ENCODE measurements around the gene CD19. TPM values are rescaled to one million over a fixed set of nuclear protein-coding genes. Genes with fewer than 3 reads are reported as not detected.

The CD19 gene
- total RNA-seq, 2 donors from 2014 or later, result 2.1 TPM; not detected in 1

DNA sequence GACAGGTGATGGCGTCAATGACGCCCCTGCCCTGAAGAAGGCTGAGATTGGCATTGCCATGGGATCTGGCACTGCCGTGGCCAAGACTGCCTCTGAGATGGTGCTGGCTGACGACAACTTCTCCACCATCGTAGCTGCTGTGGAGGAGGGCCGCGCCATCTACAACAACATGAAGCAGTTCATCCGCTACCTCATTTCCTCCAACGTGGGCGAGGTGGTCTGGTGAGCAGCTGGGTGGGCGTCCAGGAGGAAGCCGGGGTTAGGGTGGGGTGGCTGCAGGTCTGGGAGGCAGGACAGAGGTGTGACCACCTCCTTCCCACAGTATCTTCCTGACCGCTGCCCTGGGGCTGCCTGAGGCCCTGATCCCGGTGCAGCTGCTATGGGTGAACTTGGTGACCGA, 29.9 kb upstream of the CD19 start:
- H3K9me3 Mint-ChIP-seq, result no peaks in the 10 kb centered on the region
- no peak for ATAC-seq (replicated peaks)

GRCh38 chr16:28902909-28903308, 28.9 kb upstream of the CD19 start:
- H3K36me3 Mint-ChIP-seq (ENCODE audit: low read depth), result no peaks in the 10 kb centered on the region
- H3K27ac Mint-ChIP-seq, result no peak overlapping the region
- H3K4me3 Mint-ChIP-seq, result no peak overlapping the region
- peak; percentile 27 for ATAC-seq (replicated peaks)
- H3K27me3 Mint-ChIP-seq, result no peaks in the 10 kb centered on the region
- H3K4me1 Mint-ChIP-seq, result no peaks in the 10 kb centered on the region
- no peaks in the 10 kb centered on the region for H3K9me3 Mint-ChIP-seq

More for the DNA sequence above, 29.9 kb upstream of the CD19 start:
- no peak overlapping the region for H3K27ac Mint-ChIP-seq
- no peaks in the 10 kb centered on the region for H3K4me1 Mint-ChIP-seq
- no peak overlapping the region for H3K4me3 Mint-ChIP-seq
- no peaks in the 10 kb centered on the region for H3K36me3 Mint-ChIP-seq (ENCODE audit: low read depth)
- H3K27me3 Mint-ChIP-seq, result no peaks in the 10 kb centered on the region

DNA sequence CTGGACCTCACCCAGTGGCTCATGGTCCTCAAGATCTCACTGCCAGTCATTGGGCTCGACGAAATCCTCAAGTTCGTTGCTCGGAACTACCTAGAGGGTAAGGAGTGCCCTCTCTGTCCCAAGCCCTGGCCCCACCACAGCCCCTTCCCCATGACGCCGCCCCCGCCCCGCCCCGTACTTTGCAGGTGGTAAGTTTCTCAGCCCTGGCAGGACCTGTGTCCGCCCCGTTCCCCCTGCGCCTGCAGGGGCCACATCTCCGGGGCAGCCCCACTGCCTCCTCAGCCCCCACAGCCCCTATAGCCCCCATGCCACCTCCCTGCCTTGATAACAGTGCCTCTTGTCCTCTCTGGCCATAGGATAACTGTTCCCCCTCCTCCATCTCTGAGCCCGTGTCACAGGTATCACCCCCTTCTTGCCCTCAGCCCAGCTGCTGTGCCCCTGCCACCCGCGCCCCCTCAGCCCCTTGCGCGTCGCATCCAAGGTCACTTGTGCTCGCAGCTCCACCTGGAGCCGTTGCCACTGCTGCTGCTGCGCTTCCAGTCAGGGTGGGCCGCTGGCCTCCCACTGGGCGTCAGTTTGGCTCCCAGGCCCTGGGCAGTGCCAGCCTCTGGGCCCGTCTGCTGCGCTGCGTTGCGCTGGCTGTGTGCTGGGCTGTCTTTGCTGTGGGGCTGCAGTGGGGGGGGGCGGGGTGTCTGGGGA, 28.3 kb upstream of the CD19 start:
- H3K9me3 Mint-ChIP-seq, result no peaks in the 10 kb centered on the region
- no peak overlapping the region for H3K4me3 Mint-ChIP-seq
- H3K36me3 Mint-ChIP-seq (ENCODE audit: low read depth), result no peaks in the 10 kb centered on the region
- no peaks in the 10 kb centered on the region for H3K4me1 Mint-ChIP-seq
- no peak for ATAC-seq (replicated peaks)
- no peaks in the 10 kb centered on the region for H3K27me3 Mint-ChIP-seq
- H3K27ac Mint-ChIP-seq, result no peak overlapping the region

DNA sequence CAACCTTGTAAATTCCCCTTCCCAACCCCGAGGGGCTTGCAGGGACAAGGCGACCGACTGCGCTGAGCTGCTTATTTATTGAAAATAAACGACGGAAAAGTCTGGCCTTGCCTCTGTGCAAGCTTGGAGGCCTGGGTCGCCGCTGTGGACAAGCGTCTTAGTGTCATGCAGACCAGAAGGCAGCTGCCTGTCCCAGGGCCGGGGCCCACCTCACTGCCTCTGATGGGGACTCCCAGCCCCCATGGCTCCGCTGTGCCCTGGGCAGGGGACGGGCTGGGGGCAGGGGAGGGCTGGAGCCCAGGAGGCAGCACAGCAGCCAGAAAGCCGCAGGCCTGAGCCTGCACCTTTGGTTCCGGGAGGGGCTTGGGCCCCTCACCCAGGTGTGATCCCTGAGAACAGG, 27.4 kb upstream of the CD19 start:
- Mint-ChIP-seq H3K4me1 (no peaks in the 10 kb centered on the region), H3K4me3 (no peak overlapping the region), H3K27ac (no peak overlapping the region), H3K36me3 (ENCODE audit: low read depth) (no peaks in the 10 kb centered on the region), H3K27me3 (no peaks in the 10 kb centered on the region), H3K9me3 (no peaks in the 10 kb centered on the region)
- ATAC-seq (replicated peaks), result no peak

DNA sequence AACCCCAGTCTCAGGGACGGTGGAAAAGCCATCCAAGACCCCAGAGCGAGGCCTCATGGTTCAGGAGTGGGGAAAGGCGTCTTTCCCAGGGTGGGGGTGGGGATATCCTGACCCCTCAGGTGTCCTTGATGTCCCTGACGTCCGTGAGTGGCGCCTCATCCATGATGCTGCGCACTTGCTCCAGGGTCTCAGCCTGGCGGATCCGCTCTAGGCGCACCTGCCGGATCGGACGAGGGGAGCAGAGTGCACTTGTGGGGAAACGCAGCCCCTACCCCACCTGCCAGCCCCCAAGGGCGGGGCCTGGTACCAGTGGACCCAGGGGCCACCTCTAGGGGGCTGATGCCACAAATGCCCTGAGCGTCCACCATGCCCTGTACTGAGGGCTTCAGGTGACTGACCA, 26.9 kb upstream of the CD19 start:
- Mint-ChIP-seq H3K36me3 (ENCODE audit: low read depth) (peaks cover under 1% of the 10 kb centered on the region), H3K9me3 (no peaks in the 10 kb centered on the region), H3K4me3 (no peak overlapping the region), H3K27me3 (no peaks in the 10 kb centered on the region), H3K27ac (no peak overlapping the region), H3K4me1 (no peaks in the 10 kb centered on the region)
- no peak for ATAC-seq (replicated peaks)

GRCh38 chr16:28905229-28905754, 26.5 kb upstream of the CD19 start:
- H3K27ac Mint-ChIP-seq, result no peak overlapping the region
- H3K4me3 Mint-ChIP-seq, result no peak overlapping the region
- H3K27me3 Mint-ChIP-seq, result no peaks in the 10 kb centered on the region
- H3K4me1 Mint-ChIP-seq, result no peaks in the 10 kb centered on the region
- peaks cover 5% of the 10 kb centered on the region for H3K36me3 Mint-ChIP-seq (ENCODE audit: low read depth)
- ATAC-seq (replicated peaks), result no peak
- no peaks in the 10 kb centered on the region for H3K9me3 Mint-ChIP-seq

DNA sequence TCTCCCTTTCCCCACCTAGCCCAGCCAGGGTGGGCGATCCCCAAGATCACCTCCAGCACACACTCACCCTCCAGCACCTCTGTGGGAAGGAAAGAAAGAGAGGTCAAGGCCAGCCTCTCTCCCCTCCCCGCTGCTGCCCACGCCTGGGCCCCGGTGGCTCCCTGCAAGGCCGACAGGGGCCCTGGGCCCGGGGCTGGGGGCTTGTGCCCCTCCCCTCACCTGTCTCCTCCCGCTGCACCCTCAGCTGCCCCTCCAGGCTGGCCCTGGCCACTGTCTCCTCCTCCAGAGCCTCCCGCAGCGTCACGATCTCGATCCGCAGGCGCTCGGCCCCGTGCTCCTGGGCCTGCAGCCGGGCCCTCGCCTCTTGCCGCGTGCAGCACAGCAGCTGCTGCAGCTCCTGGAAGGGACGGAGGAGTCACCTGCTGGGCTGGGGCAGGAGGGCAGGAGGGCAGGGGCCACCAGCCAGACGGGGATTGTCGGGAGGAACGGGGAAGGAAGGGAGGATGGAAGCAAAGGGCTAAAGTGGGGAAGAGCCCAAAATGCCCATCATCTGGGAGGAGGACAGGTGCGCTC, 25.9 kb upstream of the CD19 start:
- H3K9me3 Mint-ChIP-seq, result no peaks in the 10 kb centered on the region
- no peaks in the 10 kb centered on the region for H3K4me1 Mint-ChIP-seq
- H3K36me3 Mint-ChIP-seq (ENCODE audit: low read depth), result peaks cover 11% of the 10 kb centered on the region
- H3K27ac Mint-ChIP-seq, result no peak overlapping the region
- H3K27me3 Mint-ChIP-seq, result no peaks in the 10 kb centered on the region
- ATAC-seq (replicated peaks), result no peak
- H3K4me3 Mint-ChIP-seq, result no peak overlapping the region

DNA sequence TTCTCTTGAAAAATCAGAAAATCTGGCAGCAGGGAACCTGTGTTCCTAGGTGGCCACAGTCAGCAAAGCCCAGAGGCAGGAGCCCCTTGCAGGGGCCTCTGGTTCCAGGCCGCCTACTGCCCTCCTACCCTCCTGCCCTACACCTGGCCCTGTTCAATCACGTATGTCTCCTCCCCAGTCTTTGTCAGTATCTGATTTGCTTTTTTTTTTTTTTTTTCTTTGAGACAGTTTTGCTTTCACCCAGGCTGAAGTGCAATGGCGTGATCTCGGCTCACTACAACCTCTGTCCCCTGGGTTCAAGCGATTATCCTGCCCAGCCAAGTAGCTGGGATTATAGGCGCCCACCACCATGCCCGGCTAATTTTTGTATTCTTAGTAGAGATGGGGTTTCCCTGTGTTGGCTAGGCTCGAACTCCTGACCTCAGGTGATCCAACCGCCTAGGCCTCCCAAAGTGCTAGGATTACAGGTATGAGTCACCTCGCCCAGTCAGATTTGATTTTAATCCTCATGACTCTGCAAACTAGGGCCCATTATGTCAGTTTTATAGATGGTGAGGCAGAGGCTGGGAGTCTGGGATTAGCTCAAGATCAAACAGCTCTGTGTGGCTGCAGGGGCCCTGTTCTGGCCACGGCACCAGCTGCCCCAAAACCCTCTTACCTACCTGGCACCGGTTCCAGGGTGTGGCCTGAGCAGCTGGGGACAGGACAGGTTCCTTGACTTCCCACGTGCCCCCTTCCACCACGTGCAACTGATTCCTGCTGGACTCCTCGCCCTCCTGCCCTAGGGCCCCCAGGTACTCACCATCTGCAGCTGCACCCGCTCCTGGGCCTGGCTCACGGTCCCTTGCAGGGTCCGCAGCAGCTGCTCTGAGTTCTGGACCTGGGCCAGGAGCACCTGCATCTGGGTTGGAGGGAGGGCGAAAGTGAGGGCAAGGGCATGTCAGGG, 21.4 kb upstream of the CD19 start:
- Mint-ChIP-seq H3K27ac (no peak overlapping the region), H3K36me3 (ENCODE audit: low read depth) (peaks cover 47% of the 10 kb centered on the region), H3K9me3 (no peaks in the 10 kb centered on the region), H3K27me3 (no peaks in the 10 kb centered on the region), H3K4me1 (no peaks in the 10 kb centered on the region), H3K4me3 (no peak overlapping the region)
- peak; percentile 29 for ATAC-seq (replicated peaks)

GRCh38 chr16:28912558-28912957, 19.2 kb upstream of the CD19 start:
- H3K36me3 Mint-ChIP-seq (ENCODE audit: low read depth), result peaks cover 65% of the 10 kb centered on the region
- H3K9me3 Mint-ChIP-seq, result no peaks in the 10 kb centered on the region
- H3K27me3 Mint-ChIP-seq, result no peaks in the 10 kb centered on the region
- ATAC-seq (replicated peaks), result no peak
- H3K4me1 Mint-ChIP-seq, result no peaks in the 10 kb centered on the region
- H3K27ac Mint-ChIP-seq, result no peak overlapping the region
- no peak overlapping the region for H3K4me3 Mint-ChIP-seq

DNA sequence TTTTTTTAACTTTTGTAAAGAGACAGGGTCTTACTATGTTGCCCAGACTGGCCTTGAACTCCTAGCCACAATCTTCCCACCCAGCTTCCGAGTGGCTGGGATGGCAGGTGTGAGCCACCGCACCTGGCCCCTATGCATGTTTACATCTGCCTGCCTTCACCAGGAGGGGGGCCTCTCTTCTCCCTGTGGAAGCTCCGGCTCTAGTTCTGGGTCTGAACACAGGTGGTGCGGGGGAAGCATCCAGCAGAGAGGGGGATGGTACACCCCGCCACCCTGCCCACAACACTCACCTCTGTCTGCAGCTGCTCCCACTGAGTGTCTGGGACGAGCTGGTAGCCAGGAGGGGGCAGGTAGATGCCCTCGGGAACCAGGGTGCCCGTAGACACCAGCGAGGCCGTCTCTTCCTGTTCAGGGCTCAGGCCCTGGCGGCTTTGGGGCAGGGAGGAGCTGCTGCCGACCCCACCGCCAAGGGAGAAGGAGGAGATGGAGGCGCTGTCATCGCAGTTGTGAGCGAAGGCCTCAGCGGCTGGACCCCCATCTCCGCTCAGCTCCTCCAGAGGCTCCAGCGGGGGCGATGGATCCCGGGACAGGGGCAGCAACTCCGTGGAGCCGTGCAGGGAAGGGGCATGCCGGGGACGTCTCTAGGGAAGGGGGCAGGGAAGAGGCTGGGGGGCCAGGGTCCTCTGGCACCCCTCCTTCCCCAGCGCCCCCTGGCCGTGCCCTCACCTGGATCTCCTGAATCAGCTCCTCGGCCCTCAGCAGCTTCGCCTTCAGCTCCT, 17.6 kb upstream of the CD19 start:
- Mint-ChIP-seq H3K4me1 (no peaks in the 10 kb centered on the region), H3K27me3 (no peaks in the 10 kb centered on the region), H3K27ac (no peak overlapping the region), H3K4me3 (no peak overlapping the region), H3K9me3 (no peaks in the 10 kb centered on the region), H3K36me3 (ENCODE audit: low read depth) (peaks cover 74% of the 10 kb centered on the region)
- no peak for ATAC-seq (replicated peaks)

DNA sequence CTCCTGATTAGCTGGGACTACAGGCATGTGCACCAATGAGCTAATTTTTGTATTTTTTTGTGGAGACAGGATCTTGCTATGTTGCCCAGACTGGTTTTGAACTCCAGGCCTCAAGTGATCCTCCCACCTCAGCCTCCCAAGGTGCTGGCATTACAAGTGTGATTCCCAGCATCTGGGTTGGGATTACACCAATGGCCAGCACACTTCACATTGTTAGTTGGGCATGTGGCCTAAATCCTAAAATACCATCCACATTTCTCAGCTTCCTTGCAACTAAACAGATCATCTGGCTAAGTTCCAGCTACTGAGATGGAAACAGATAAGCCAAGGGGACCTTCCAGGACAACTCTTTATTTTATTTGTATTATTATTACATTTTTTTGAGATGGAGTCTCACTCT, 16.6 kb upstream of the CD19 start:
- H3K4me1 Mint-ChIP-seq, result no peaks in the 10 kb centered on the region
- no peaks in the 10 kb centered on the region for H3K27me3 Mint-ChIP-seq
- H3K9me3 Mint-ChIP-seq, result no peaks in the 10 kb centered on the region
- no peak for ATAC-seq (replicated peaks)
- no peak overlapping the region for H3K27ac Mint-ChIP-seq
- H3K36me3 Mint-ChIP-seq (ENCODE audit: low read depth), result peaks cover 79% of the 10 kb centered on the region
- H3K4me3 Mint-ChIP-seq, result no peak overlapping the region

- H3K4me3 Mint-ChIP-seq, result no peak overlapping the region
- H3K36me3 Mint-ChIP-seq (ENCODE audit: low read depth), result peaks cover 74% of the 10 kb centered on the region
- no peak overlapping the region for H3K27ac Mint-ChIP-seq
- no peaks in the 10 kb centered on the region for H3K9me3 Mint-ChIP-seq
- ATAC-seq (replicated peaks), result no peak
- H3K27me3 Mint-ChIP-seq, result no peaks in the 10 kb centered on the region
- H3K4me1 Mint-ChIP-seq, result no peaks in the 10 kb centered on the region
These were observed 14.7 kb upstream of the CD19 start for GRCh38 chr16:28917095-28917494.

DNA sequence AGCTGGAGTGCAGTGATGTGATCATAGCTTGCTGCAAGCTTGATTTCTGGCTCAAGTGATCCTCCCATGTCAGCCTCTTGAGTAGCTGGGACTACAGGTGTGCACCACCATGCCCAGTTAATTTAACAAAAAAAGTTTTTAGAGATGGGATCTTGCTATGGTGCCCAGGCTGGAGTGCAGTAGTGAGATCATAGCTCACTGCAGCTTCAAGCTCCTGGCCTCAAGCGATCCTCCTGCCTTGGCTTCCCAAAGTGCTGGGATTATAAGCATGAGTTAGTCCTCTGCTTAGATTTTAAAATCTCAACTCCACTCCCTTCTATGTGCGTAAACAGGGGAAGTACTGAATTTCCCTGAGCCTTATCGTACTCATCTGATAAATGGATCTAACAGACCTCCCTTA, 13.1 kb upstream of the CD19 start:
- peaks cover 4% of the 10 kb centered on the region for H3K4me1 Mint-ChIP-seq
- no peaks in the 10 kb centered on the region for H3K9me3 Mint-ChIP-seq
- no peak for ATAC-seq (replicated peaks)
- no peak overlapping the region for H3K27ac Mint-ChIP-seq
- peaks cover 69% of the 10 kb centered on the region for H3K36me3 Mint-ChIP-seq (ENCODE audit: low read depth)
- H3K27me3 Mint-ChIP-seq, result no peaks in the 10 kb centered on the region
- no peak overlapping the region for H3K4me3 Mint-ChIP-seq

DNA sequence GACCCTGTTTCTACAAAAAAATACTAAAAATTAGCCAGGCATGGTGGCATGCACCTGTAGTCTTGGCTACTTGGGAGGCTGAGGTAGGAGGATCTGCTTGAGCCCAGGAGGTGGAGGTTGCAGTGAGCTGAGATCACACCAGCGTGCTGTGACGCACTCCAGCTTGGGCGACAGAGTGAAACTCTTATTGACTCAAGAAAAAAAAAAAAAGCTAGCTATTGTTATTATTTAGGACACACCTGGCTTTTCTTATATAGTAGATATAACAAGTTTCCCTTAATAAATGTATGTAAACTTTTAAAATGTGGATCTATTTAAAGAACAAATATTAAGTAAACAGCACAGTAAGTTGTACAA, 8.6 kb upstream of the CD19 start:
- H3K4me1 Mint-ChIP-seq, result peaks cover 14% of the 10 kb centered on the region
- no peaks in the 10 kb centered on the region for H3K9me3 Mint-ChIP-seq
- H3K36me3 Mint-ChIP-seq (ENCODE audit: low read depth), result peaks cover 43% of the 10 kb centered on the region
- no peaks in the 10 kb centered on the region for H3K27me3 Mint-ChIP-seq
- no peak for ATAC-seq (replicated peaks)
- H3K27ac Mint-ChIP-seq, result peak overlapping the region; percentile 71
- H3K4me3 Mint-ChIP-seq, result peak overlapping the region; percentile 100
